WTC11 (cell line): ENCODE results near the gene PEX26. TPM values are rescaled to one million over a fixed set of nuclear protein-coding genes. Genes with fewer than 3 reads are reported as not detected.

Experiments
- ATAC-seq: fragments of 200-7000 bp; cut with Tn5 transposase; 2 replicates; pipeline ENCODE4 v1.10.0; 2021; ENCODE audit warnings: mild to moderate bottlenecking, moderate library complexity
- CTCF ChIA-PET: fragments of 300-600 bp; sonication (Branson Sonifier 250); formaldehyde crosslinking; loops from one replicate; lab custom pipeline; 2021; ENCODE audit warnings: antibody characterized with exemption; lab: Charles Lee
- POLR2A ChIA-PET: fragments of 350-600 bp; sonication (Branson Sonifier 250); formaldehyde crosslinking; loops from one replicate; lab custom pipeline; 2021; ENCODE audit warnings: antibody characterized with exemption; lab: Charles Lee
- DNase-seq: peaks from one replicate; pipeline ENCODE4 v3.0.0; 2021; ENCODE audit warnings: low spot score
- H3K27ac Mint-ChIP-seq: 2 replicates; pipeline ENCODE4 v1.8.0; 2021; ENCODE audit warnings: mixed read lengths
- H3K27me3 Mint-ChIP-seq: 2 replicates; pipeline ENCODE4 v1.8.0; 2021; ENCODE audit warnings: low read depth, mild to moderate bottlenecking, moderate library complexity, mixed read lengths
- H3K36me3 Mint-ChIP-seq: 2 replicates; pipeline ENCODE4 v1.8.0; 2021; ENCODE audit warnings: mixed read lengths
- H3K4me1 Mint-ChIP-seq: 2 replicates; pipeline ENCODE4 v1.8.0; 2022; ENCODE audit warnings: mixed read lengths
- H3K4me3 Mint-ChIP-seq: 2 replicates; pipeline ENCODE4 v1.8.0; 2021; ENCODE audit warnings: mild to moderate bottlenecking, moderate library complexity, mixed read lengths
- H3K9me3 Mint-ChIP-seq: 2 replicates; pipeline ENCODE4 v1.8.0; 2021; ENCODE audit warnings: mixed read lengths
- CREB1 ChIP-seq: sonication (generic); formaldehyde crosslinking; IDR thresholded peaks from 2 replicates; pipeline ENCODE4 v1.8.0; 2023; ENCODE audit warnings: mild to moderate bottlenecking, missing genetic modification reagents
- CREM ChIP-seq: sonication (generic); formaldehyde crosslinking; IDR thresholded peaks from 2 replicates; pipeline ENCODE4 v1.8.1; 2022; ENCODE audit warnings: mild to moderate bottlenecking, missing genetic modification reagents, moderate library complexity
- ESRRA ChIP-seq: sonication (generic); formaldehyde crosslinking; IDR thresholded peaks from 2 replicates; pipeline ENCODE4 v1.8.1; 2022; ENCODE audit warnings: mild to moderate bottlenecking, missing genetic modification reagents, borderline replicate concordance
- FOXJ3 ChIP-seq: sonication (generic); formaldehyde crosslinking; IDR thresholded peaks from 2 replicates; pipeline ENCODE4 v1.9.0; 2021; ENCODE audit warnings: missing genetic modification reagents, mild to moderate bottlenecking, borderline replicate concordance
- GRHL2 ChIP-seq: fragments of 250-450 bp; sonication (Bioruptor Pico); IDR thresholded peaks from 2 replicates; pipeline ENCODE4 v1.8.0; 2022; ENCODE audit warnings: mild to moderate bottlenecking, moderate library complexity; ENCODE audit not compliant: insufficient replicate concordance, severe bottlenecking
- GTF2I ChIP-seq: fragments of 250-450 bp; sonication (Bioruptor Pico); conservative IDR thresholded peaks from 2 replicates; pipeline ENCODE4 v1.4.0; 2021; ENCODE audit warnings: mild to moderate bottlenecking
- JAZF1 ChIP-seq: fragments of 250-450 bp; sonication (Bioruptor Pico); IDR thresholded peaks from 2 replicates; pipeline ENCODE4 v1.9.0; 2021; ENCODE audit warnings: moderate library complexity, mild to moderate bottlenecking, inconsistent platforms
- NR2C2 ChIP-seq: sonication (generic); formaldehyde crosslinking; IDR thresholded peaks from 2 replicates; pipeline ENCODE4 v1.8.0; 2022; ENCODE audit warnings: mild to moderate bottlenecking, missing genetic modification reagents
- PRRX2 ChIP-seq: fragments of 250-450 bp; sonication (Bioruptor Pico); IDR thresholded peaks from 2 replicates; pipeline ENCODE4 v1.8.0; 2021; ENCODE audit warnings: mild to moderate bottlenecking
- ZBTB21 ChIP-seq: sonication (generic); formaldehyde crosslinking; IDR thresholded peaks from 2 replicates; pipeline ENCODE4 v1.8.1; 2023; ENCODE audit warnings: mild to moderate bottlenecking, missing genetic modification reagents, borderline replicate concordance
- ZNF263 ChIP-seq: sonication (generic); formaldehyde crosslinking; IDR thresholded peaks from 2 replicates; pipeline ENCODE4 v1.8.1; 2022; ENCODE audit warnings: low read depth, mild to moderate bottlenecking, moderate library complexity, missing genetic modification reagents
- ZNF416 ChIP-seq: fragments of 250-450 bp; sonication (Bioruptor Pico); IDR thresholded peaks from 2 replicates; pipeline ENCODE4 v1.9.0; 2021; ENCODE audit warnings: mild to moderate bottlenecking, inconsistent platforms
- ZNF532 ChIP-seq: fragments of 250-450 bp; sonication (Bioruptor Pico); IDR thresholded peaks from 2 replicates; pipeline ENCODE4 v1.9.0; 2021; ENCODE audit warnings: mild to moderate bottlenecking, borderline replicate concordance
- total RNA-seq: library from RNA; stranded (reverse); gene quantifications from 3 replicates; pipeline ENCODE4 v1.2.3, GENCODE V29; 2021
- TF ChIP-seq, protein P1 (sequence below): sonication (generic); formaldehyde crosslinking; IDR thresholded peaks from 2 replicates; pipeline ENCODE4 v1.8.0; 2023; ENCODE audit warnings: missing genetic modification reagents, mild to moderate bottlenecking, borderline replicate concordance
- TF ChIP-seq, protein P2 (sequence below): sonication (generic); formaldehyde crosslinking; IDR thresholded peaks from 2 replicates; pipeline ENCODE4 v1.8.0; 2022; ENCODE audit warnings: mild to moderate bottlenecking, missing genetic modification reagents

Gene PEX26
- total RNA-seq, 1 experiment from 2014 or later, result 52.3 TPM

GRCh38 chr22:18031695-18032454, 45.9 kb upstream of the PEX26 start (continued):
- TF ChIP-seq, protein P1, sequence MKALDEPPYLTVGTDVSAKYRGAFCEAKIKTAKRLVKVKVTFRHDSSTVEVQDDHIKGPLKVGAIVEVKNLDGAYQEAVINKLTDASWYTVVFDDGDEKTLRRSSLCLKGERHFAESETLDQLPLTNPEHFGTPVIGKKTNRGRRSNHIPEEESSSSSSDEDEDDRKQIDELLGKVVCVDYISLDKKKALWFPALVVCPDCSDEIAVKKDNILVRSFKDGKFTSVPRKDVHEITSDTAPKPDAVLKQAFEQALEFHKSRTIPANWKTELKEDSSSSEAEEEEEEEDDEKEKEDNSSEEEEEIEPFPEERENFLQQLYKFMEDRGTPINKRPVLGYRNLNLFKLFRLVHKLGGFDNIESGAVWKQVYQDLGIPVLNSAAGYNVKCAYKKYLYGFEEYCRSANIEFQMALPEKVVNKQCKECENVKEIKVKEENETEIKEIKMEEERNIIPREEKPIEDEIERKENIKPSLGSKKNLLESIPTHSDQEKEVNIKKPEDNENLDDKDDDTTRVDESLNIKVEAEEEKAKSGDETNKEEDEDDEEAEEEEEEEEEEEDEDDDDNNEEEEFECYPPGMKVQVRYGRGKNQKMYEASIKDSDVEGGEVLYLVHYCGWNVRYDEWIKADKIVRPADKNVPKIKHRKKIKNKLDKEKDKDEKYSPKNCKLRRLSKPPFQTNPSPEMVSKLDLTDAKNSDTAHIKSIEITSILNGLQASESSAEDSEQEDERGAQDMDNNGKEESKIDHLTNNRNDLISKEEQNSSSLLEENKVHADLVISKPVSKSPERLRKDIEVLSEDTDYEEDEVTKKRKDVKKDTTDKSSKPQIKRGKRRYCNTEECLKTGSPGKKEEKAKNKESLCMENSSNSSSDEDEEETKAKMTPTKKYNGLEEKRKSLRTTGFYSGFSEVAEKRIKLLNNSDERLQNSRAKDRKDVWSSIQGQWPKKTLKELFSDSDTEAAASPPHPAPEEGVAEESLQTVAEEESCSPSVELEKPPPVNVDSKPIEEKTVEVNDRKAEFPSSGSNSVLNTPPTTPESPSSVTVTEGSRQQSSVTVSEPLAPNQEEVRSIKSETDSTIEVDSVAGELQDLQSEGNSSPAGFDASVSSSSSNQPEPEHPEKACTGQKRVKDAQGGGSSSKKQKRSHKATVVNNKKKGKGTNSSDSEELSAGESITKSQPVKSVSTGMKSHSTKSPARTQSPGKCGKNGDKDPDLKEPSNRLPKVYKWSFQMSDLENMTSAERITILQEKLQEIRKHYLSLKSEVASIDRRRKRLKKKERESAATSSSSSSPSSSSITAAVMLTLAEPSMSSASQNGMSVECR (CRISPR knock-in tag), result no peak
- TF ChIP-seq GTF2I (CRISPR knock-in tag), result no peak
- TF ChIP-seq NR2C2 (CRISPR knock-in tag), result no peak
- TF ChIP-seq FOXJ3 (CRISPR knock-in tag), result no peak
- no peak for TF ChIP-seq ZNF263 (CRISPR knock-in tag)
- TF ChIP-seq JAZF1, result no peak

DNA sequence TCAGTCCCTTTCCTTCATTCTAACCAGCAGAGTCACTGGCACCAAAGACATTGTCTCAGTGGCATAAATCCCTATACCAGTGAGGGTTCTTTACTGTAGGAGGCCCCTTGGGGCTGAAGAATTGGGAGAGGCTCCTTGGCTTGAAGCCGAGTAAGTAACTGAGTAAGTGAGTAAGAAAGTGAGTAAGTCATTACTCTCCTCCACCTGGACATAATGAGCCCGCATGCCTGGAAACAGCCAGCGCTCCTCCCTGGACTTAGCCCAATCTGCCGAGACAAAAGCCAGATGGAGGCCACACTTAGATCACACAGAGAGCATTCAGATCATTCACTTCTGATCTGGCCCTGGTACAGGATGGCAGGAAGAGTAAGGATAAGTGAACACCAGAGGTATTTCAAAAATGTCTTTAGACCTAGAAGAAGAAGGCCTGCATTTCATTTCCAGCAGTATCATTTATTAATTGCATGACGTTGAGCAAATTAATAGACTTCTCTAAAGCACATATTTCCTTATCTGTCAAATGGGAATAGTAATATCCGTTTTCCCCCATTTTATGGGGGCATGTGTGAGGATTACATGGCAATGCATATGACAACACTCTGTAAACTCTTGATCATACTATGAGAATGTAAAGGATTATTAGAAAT, 45.2 kb upstream of the PEX26 start:
- DNase-seq, result no peak
- Mint-ChIP-seq H3K4me3 (no peak overlapping the region), H3K36me3 (no peaks in the 10 kb centered on the region), H3K9me3 (no peaks in the 10 kb centered on the region), H3K4me1 (peaks cover 9% of the 10 kb centered on the region), H3K27ac (no peak overlapping the region), H3K27me3 (peaks cover 11% of the 10 kb centered on the region)
- TF ChIP-seq ZNF416 (no peak), ZNF532 (CRISPR knock-in tag) (no peak), CREB1 (CRISPR knock-in tag) (no peak), ZBTB21 (CRISPR knock-in tag) (no peak), GRHL2 (CRISPR knock-in tag) (no peak), CREM (no peak), ESRRA (CRISPR knock-in tag) (no peak), PRRX2 (CRISPR knock-in tag) (no peak)
- TF ChIP-seq, protein P2, sequence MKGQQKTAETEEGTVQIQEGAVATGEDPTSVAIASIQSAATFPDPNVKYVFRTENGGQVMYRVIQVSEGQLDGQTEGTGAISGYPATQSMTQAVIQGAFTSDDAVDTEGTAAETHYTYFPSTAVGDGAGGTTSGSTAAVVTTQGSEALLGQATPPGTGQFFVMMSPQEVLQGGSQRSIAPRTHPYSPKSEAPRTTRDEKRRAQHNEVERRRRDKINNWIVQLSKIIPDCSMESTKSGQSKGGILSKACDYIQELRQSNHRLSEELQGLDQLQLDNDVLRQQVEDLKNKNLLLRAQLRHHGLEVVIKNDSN, result no peak
- ATAC-seq, result no peak
- CTCF ChIA-PET, result interaction anchor here (1.0 to 1.6 kb wide), 2 partner anchors 141 to 143 kb away, joined by 3 read pairs; no protein-coding TSS in a partner anchor
- POLR2A ChIA-PET, result interaction anchor here (0.6 kb wide), 3 partner anchors 19 to 194 kb away, joined by 3 to 5 read pairs (median 3); no protein-coding TSS in a partner anchor
